AG10803 (cell line): ENCODE measurements around the gene PLRG1.
A peak's percentile ranks its signal among the peaks of the same experiment; 100 is the strongest.

Source experiments
- DNase-seq: peaks from one replicate; pipeline ENCODE4 v3.0.0; 2010; ENCODE audit warnings: low read depth
- H3K4me3 ChIP-seq: 2 replicates; pipeline ENCODE4 v1.5.1; 2011; ENCODE audit warnings: mild to moderate bottlenecking, low read length, control low read depth
- TF ChIP-seq, protein P1 (sequence below): conservative IDR thresholded peaks from 2 replicates; pipeline ENCODE4 v1.5.1; 2011; ENCODE audit warnings: mild to moderate bottlenecking, low read length, control low read depth, inconsistent platforms

Gene PLRG1

GRCh38 chr4:154560824-154561231 is 10.6 kb upstream of the PLRG1 start:
- TF ChIP-seq, protein P1, sequence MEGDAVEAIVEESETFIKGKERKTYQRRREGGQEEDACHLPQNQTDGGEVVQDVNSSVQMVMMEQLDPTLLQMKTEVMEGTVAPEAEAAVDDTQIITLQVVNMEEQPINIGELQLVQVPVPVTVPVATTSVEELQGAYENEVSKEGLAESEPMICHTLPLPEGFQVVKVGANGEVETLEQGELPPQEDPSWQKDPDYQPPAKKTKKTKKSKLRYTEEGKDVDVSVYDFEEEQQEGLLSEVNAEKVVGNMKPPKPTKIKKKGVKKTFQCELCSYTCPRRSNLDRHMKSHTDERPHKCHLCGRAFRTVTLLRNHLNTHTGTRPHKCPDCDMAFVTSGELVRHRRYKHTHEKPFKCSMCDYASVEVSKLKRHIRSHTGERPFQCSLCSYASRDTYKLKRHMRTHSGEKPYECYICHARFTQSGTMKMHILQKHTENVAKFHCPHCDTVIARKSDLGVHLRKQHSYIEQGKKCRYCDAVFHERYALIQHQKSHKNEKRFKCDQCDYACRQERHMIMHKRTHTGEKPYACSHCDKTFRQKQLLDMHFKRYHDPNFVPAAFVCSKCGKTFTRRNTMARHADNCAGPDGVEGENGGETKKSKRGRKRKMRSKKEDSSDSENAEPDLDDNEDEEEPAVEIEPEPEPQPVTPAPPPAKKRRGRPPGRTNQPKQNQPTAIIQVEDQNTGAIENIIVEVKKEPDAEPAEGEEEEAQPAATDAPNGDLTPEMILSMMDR: no peak
- no peak overlapping the region for H3K4me3 ChIP-seq
- peak; percentile 49 for DNase-seq

DNA sequence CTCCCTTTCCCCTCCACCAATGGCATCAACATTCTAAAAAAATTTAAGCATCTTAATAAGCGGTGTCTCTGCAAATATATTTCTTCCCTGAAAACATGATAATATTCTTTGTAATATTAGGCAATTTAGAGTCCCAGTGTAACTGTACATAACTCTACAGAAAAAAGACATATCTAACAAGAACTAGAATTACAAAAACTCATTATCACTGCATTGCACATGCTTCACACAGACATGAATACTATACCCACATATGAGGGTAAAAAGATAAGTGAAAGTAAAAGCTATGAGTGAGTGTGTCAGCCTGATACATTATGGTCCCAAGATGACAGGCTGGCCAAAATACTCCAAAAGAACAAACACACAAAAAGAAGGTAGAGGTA is 10.2 kb upstream of the PLRG1 start:
- no peak overlapping the region for H3K4me3 ChIP-seq
- DNase-seq: no peak
- TF ChIP-seq, protein P1: no peak

DNA sequence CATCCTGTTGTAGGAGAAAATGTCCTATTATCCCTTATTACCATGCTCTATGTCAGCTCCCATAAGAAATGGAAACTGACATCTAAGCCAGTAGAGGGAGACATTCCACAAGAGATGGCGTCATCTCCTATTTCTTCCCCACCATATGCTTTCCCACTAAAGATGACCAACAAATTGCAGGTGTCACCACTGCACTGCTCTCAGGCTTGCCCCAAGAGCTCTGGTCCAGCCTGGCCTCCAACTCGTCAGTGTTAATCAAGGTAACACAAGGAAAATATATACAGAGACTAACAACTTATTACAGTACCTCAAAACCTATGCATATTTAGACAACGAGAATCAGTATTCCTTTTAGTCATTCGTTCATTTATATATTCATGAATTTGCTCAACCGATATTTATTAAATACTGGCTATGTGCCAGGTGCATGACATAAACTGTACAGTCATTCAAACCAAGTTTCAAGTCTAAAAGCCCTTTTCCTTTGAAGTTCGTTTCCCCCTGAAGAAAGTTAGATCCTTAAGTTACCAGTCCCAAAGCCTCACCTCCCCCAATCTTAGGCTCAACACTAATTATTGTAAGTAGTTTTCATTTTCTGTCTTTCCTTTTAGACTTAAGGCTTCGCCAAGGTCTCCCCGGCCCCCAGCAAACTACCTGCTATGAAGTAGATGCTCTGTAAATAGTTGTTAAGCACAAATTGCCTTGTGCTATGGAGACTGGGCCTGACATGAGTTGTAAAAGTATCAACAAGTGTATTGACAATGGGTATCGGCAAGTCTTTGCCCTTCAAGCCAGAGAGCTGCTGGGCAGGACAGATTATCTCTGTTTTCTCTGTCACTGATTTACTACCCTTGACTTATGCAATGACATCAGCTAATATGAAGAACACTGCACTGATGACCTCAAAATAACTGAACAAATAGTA is 9.6 kb upstream of the PLRG1 start:
- H3K4me3 ChIP-seq: no peak overlapping the region
- peak; percentile 43 for DNase-seq

GRCh38 chr4:154559141-154559493 is 8.9 kb upstream of the PLRG1 start:
- no peak overlapping the region for H3K4me3 ChIP-seq
- TF ChIP-seq, protein P1: no peak
- no peak for DNase-seq

More for the DNA sequence above, 9.6 kb upstream of the PLRG1 start:
- TF ChIP-seq, protein P1: peak; percentile 63

GRCh38 chr4:154551872-154552686 is 1.9 kb upstream of the PLRG1 start:
- DNase-seq: peak; percentile 83
- no peak overlapping the region for H3K4me3 ChIP-seq
- TF ChIP-seq, protein P1: peak; percentile 87

DNA sequence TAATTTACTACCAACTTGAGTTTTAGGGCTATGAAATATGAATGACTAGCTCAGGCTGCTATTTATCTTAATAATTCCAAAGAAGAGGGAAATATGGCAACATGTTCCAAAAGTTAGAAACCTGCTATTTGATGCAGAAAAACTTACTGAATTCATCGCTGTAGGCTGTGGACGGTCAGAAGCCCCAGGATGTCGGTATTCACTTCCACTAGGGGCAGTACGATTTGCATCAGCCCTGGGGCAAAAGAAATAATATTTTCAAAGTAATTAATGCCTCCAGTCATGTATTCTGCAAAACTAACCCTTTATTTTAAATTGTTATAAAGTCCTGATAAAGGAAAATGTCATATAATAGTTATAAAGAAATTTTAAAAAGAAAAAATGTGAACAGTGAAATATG is 4.5 kb downstream of the PLRG1 start:
- DNase-seq: no peak
- no peak overlapping the region for H3K4me3 ChIP-seq
- TF ChIP-seq, protein P1: no peak
